ENCODE results near the gene HILPDA.
"Not testable (repeated sequence)": the region's sequence is repeated elsewhere in the genome, so short reads cannot be mapped to it uniquely, and the experiment has no call there.

The HILPDA gene

DNA sequence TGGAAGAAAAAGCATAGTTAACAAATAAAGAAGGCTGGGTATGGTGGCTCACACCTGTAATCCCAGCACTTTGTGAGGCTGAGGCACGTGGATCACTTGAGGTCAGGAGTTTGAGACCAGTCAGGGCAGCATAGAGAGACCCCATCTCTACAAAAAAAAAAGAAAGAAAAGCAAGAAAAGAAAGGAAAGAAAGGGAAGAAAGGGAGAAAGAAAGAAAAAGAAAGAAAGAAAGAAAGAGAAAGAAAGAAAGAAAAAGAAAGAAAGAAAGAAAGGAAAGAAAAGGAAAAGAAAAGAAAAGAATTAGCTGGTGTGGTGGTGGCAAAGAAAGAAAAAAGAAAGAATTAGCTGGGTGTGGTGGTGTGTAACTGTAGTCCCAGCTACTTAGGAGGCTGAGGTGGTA is 3.1 kb upstream of the HILPDA start:
- Histone ChIP-seq H3K36me3 (ENCODE audit: insufficient read depth, low read length) (peaks cover 8% of the 10 kb centered on the region), H3K4me3 (ENCODE audit: low read length) (no peak overlapping the region), H3K27ac (ENCODE audit: low read depth, low read length) (no peak overlapping the region), H3K27me3 (ENCODE audit: insufficient read depth, low read length) (no peaks in the 10 kb centered on the region), H3K9me3 (ENCODE audit: insufficient read depth, low read depth, low read length) (no peaks in the 10 kb centered on the region), H3K9ac (ENCODE audit: low read depth, low read length) (no peak overlapping the region), H3K4me1 (ENCODE audit: insufficient read depth, low read length) (peaks cover 27% of the 10 kb centered on the region)
- 80% methylated on average over 1 of the region's 1 CpG for WGBS

- 17% methylated on average over 23 of the region's 23 CpGs for WGBS
- no peaks in the 10 kb centered on the region for H3K9me3 ChIP-seq (ENCODE audit: insufficient read depth, low read depth, low read length)
- H3K27ac ChIP-seq (ENCODE audit: low read depth, low read length), result peak overlapping the region; percentile 61; the same call in 1 of the 2 replicates
- H3K27me3 ChIP-seq (ENCODE audit: insufficient read depth, low read length), result no peaks in the 10 kb centered on the region
- H3K36me3 ChIP-seq (ENCODE audit: insufficient read depth, low read length), result peaks cover 22% of the 10 kb centered on the region
- peaks cover 29% of the 10 kb centered on the region for H3K4me1 ChIP-seq (ENCODE audit: insufficient read depth, low read length)
- peak overlapping the region; percentile 8; the same call in 1 of the 2 replicates for H3K9ac ChIP-seq (ENCODE audit: low read depth, low read length)
- H3K4me3 ChIP-seq (ENCODE audit: low read length), result peak overlapping the region; percentile 44
These were observed 1.6 kb upstream of the HILPDA start for GRCh38 chr7:128453836-128454804.

- peaks cover 27% of the 10 kb centered on the region for H3K36me3 ChIP-seq (ENCODE audit: insufficient read depth, low read length)
- H3K4me3 ChIP-seq (ENCODE audit: low read length), result peak overlapping the region; percentile 95
- H3K27me3 ChIP-seq (ENCODE audit: insufficient read depth, low read length), result no peaks in the 10 kb centered on the region
- peak overlapping the region; percentile 99 for H3K9ac ChIP-seq (ENCODE audit: low read depth, low read length)
- 59% methylated on average over 25 of the region's 25 CpGs for WGBS
- H3K27ac ChIP-seq (ENCODE audit: low read depth, low read length), result peak overlapping the region; percentile 61; the same call in 1 of the 2 replicates
- H3K9me3 ChIP-seq (ENCODE audit: insufficient read depth, low read depth, low read length), result no peaks in the 10 kb centered on the region
- peaks cover 30% of the 10 kb centered on the region for H3K4me1 ChIP-seq (ENCODE audit: insufficient read depth, low read length)
These were observed 703 bp upstream of the HILPDA start for GRCh38 chr7:128454808-128455542.

GRCh38 chr7:128456255-128456725 is 612 bp downstream of the HILPDA start:
- peak overlapping the region; percentile 95 for H3K4me3 ChIP-seq (ENCODE audit: low read length)
- peaks cover 30% of the 10 kb centered on the region for H3K4me1 ChIP-seq (ENCODE audit: insufficient read depth, low read length)
- H3K9me3 ChIP-seq (ENCODE audit: insufficient read depth, low read depth, low read length), result no peaks in the 10 kb centered on the region
- 2% methylated on average over 5 of the region's 5 CpGs for WGBS
- peaks cover 27% of the 10 kb centered on the region for H3K36me3 ChIP-seq (ENCODE audit: insufficient read depth, low read length)
- H3K27ac ChIP-seq (ENCODE audit: low read depth, low read length), result peak overlapping the region; percentile 91
- H3K27me3 ChIP-seq (ENCODE audit: insufficient read depth, low read length), result no peaks in the 10 kb centered on the region
- peak overlapping the region; percentile 99 for H3K9ac ChIP-seq (ENCODE audit: low read depth, low read length)

DNA sequence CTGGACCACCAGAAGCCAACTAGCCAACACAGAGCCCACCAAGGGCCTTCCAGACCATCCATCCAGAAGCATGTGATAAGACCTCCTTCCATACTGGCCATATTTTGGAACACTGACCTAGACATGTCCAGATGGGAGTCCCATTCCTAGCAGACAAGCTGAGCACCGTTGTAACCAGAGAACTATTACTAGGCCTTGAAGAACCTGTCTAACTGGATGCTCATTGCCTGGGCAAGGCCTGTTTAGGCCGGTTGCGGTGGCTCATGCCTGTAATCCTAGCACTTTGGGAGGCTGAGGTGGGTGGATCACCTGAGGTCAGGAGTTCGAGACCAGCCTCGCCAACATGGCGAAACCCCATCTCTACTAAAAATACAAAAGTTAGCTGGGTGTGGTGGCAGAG is 1.7 kb downstream of the HILPDA start:
- H3K27ac ChIP-seq (ENCODE audit: low read depth, low read length); H3K9ac ChIP-seq (ENCODE audit: low read depth, low read length): not testable (repeated sequence)
- H3K4me3 ChIP-seq (ENCODE audit: low read length), result peak overlapping the region; percentile 95

DNA sequence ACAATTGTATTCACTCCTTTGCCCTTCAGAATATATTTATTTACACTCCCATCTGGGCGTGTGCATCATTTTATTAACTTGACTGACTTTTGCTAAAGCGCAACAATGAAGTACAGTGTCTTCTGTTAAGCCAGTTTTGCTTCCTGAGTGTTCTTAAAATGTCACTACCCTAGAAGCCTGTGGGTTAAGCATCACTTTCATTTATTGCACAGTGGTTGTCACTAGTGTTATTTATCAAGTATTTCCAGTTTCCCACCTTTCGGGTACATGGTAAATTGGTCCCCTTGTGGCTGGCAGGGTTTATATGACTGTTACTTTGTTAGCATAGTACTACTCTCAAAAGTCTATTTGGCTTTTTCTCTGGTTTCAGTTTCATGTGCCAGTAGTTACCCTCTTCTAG is 3.3 kb downstream of the HILPDA start:
- H3K9me3 ChIP-seq (ENCODE audit: insufficient read depth, low read depth, low read length), result peaks cover 4% of the 10 kb centered on the region; the same call in 1 of the 2 replicates
- H3K27ac ChIP-seq (ENCODE audit: low read depth, low read length), result no peak overlapping the region
- no peaks in the 10 kb centered on the region for H3K27me3 ChIP-seq (ENCODE audit: insufficient read depth, low read length)
- H3K9ac ChIP-seq (ENCODE audit: low read depth, low read length), result no peak overlapping the region
- H3K4me3 ChIP-seq (ENCODE audit: low read length), result no peak overlapping the region
- H3K4me1 ChIP-seq (ENCODE audit: insufficient read depth, low read length), result peaks cover 16% of the 10 kb centered on the region
- H3K36me3 ChIP-seq (ENCODE audit: insufficient read depth, low read length), result peaks cover 31% of the 10 kb centered on the region
- WGBS, result 92% methylated on average over 3 of the region's 3 CpGs

More for the DNA sequence above, 1.7 kb downstream of the HILPDA start:
- H3K4me1 ChIP-seq (ENCODE audit: insufficient read depth, low read length), result peaks cover 22% of the 10 kb centered on the region
- 91% methylated on average over 3 of the region's 6 CpGs for WGBS
- H3K9me3 ChIP-seq (ENCODE audit: insufficient read depth, low read depth, low read length); H3K27me3 ChIP-seq (ENCODE audit: insufficient read depth, low read length): not testable (repeated sequence)
- peaks cover 28% of the 10 kb centered on the region for H3K36me3 ChIP-seq (ENCODE audit: insufficient read depth, low read length)

DNA sequence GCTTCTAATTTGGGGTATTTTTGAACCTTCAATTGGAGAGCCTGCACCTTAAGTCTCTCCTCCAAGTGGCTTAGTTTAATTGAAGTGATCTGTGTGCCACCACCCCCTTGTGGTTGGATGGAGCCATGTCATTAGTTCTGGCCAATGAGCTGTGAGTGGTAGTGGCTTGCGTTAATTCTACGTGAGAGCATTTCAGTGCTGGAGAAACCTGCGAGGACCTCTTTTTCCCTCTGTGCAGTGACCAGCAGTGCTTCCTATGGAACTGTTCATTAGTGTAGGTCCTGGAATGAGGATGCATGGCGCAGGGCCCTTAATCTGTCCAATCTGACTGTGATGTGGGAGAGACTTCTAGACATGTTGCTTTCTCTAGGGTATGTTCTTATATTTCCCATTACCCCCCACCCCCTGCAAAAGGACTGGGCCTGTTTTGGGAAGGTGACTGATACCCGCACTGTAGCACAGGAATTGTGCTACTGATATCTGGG is 3.8 kb downstream of the HILPDA start:
- H3K4me3 ChIP-seq (ENCODE audit: low read length), result no peak overlapping the region
- WGBS, result 66% methylated on average over 5 of the region's 5 CpGs
- H3K27ac ChIP-seq (ENCODE audit: low read depth, low read length), result no peak overlapping the region

GRCh38 chr7:128462460-128462859 is 6.8 kb downstream of the HILPDA start:
- Histone ChIP-seq H3K9ac (ENCODE audit: low read depth, low read length) (no peak overlapping the region), H3K9me3 (ENCODE audit: insufficient read depth, low read depth, low read length) (peaks cover 4% of the 10 kb centered on the region; the same call in 1 of the 2 replicates), H3K27me3 (ENCODE audit: insufficient read depth, low read length) (no peaks in the 10 kb centered on the region), H3K4me1 (ENCODE audit: insufficient read depth, low read length) (peaks cover 3% of the 10 kb centered on the region; the same call in 1 of the 2 replicates), H3K27ac (ENCODE audit: low read depth, low read length) (no peak overlapping the region), H3K36me3 (ENCODE audit: insufficient read depth, low read length) (peaks cover 24% of the 10 kb centered on the region), H3K4me3 (ENCODE audit: low read length) (no peak overlapping the region)
- WGBS, result 95% methylated on average over 5 of the region's 5 CpGs

More for the DNA sequence above, 3.8 kb downstream of the HILPDA start:
- no peak overlapping the region for H3K9ac ChIP-seq (ENCODE audit: low read depth, low read length)
- H3K36me3 ChIP-seq (ENCODE audit: insufficient read depth, low read length), result peaks cover 31% of the 10 kb centered on the region
- H3K27me3 ChIP-seq (ENCODE audit: insufficient read depth, low read length), result no peaks in the 10 kb centered on the region
- peaks cover 13% of the 10 kb centered on the region for H3K4me1 ChIP-seq (ENCODE audit: insufficient read depth, low read length)
- H3K9me3 ChIP-seq (ENCODE audit: insufficient read depth, low read depth, low read length), result peaks cover 4% of the 10 kb centered on the region; the same call in 1 of the 2 replicates

DNA sequence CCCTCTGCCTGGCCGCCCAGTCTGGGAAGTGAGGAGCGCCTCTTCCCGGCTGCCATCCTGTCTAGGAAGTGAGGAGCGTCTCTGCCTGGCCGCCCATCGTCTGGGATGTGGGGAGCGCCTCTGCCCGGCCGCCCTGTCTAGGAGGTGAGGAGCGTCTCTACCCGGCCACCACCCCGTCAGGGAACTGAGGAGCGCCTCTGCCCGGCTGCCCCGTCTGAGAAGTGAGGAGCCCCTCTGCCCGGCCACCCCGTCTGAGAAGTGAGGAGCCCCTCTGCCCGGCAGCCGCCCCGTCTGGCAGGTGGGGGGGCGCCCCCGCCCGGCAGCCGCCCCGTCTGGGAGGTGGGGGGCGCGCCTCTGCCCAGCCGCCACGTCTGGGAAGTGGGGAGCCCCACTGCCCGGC is 7.7 kb downstream of the HILPDA start:
- not testable (repeated sequence) for H3K27ac ChIP-seq (ENCODE audit: low read depth, low read length); H3K9me3 ChIP-seq (ENCODE audit: insufficient read depth, low read depth, low read length); H3K27me3 ChIP-seq (ENCODE audit: insufficient read depth, low read length); H3K9ac ChIP-seq (ENCODE audit: low read depth, low read length); H3K4me3 ChIP-seq (ENCODE audit: low read length); H3K4me1 ChIP-seq (ENCODE audit: insufficient read depth, low read length)
- peaks cover 18% of the 10 kb centered on the region for H3K36me3 ChIP-seq (ENCODE audit: insufficient read depth, low read length)
- WGBS, result 94% methylated on average over 30 of the region's 30 CpGs

DNA sequence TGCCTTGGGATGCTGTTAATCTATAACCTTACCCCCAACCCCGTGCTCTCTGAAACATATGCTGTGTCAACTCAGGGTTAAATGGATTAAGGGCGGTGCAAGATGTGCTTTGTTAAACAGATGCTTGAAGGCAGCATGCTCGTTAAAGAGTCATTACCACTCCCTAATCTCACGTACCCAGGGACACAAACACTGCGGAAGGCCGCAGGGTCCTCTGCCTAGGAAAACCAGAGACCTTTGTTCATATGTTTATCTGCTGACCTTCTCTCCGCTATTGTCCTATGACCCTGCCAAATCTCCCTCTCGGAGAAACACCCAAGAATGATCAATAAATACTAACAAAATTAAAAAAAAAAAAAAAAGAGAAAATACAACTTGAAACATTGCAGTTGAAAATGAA is 8.3 kb downstream of the HILPDA start:
- not testable (repeated sequence) for H3K4me3 ChIP-seq (ENCODE audit: low read length); H3K9ac ChIP-seq (ENCODE audit: low read depth, low read length); H3K4me1 ChIP-seq (ENCODE audit: insufficient read depth, low read length); H3K27ac ChIP-seq (ENCODE audit: low read depth, low read length); H3K27me3 ChIP-seq (ENCODE audit: insufficient read depth, low read length); H3K9me3 ChIP-seq (ENCODE audit: insufficient read depth, low read depth, low read length)
- 79% methylated on average over 5 of the region's 8 CpGs for WGBS
- H3K36me3 ChIP-seq (ENCODE audit: insufficient read depth, low read length), result peaks cover 13% of the 10 kb centered on the region

- not testable (repeated sequence) for H3K4me3 ChIP-seq (ENCODE audit: low read length); H3K9ac ChIP-seq (ENCODE audit: low read depth, low read length); H3K9me3 ChIP-seq (ENCODE audit: insufficient read depth, low read depth, low read length); H3K27me3 ChIP-seq (ENCODE audit: insufficient read depth, low read length); H3K27ac ChIP-seq (ENCODE audit: low read depth, low read length); H3K4me1 ChIP-seq (ENCODE audit: insufficient read depth, low read length); H3K36me3 ChIP-seq (ENCODE audit: insufficient read depth, low read length)
These were observed 11.2 kb downstream of the HILPDA start for GRCh38 chr7:128466871-128467270.

All from HUES64 (cell line).